ENCODE measurements around the gene SH3BP5.

The SH3BP5 gene

GRCh38 chr3:15217841-15218267, 114.5 kb downstream of the SH3BP5 start:
- TF ChIP-seq GATA3 (IDR thresholded peaks at IDR 0.05; ENCODE audit: low read depth, low read length) (no peak), GATA2 (IDR thresholded peaks at IDR 0.05; ENCODE audit: low read depth, low read length) (no peak)

- TF ChIP-seq GATA3 (IDR thresholded peaks at IDR 0.05; ENCODE audit: low read depth, low read length) (no peak), GATA2 (IDR thresholded peaks at IDR 0.05; ENCODE audit: low read depth, low read length) (no peak)
Observed at GRCh38 chr3:15217011-15217671, 115.2 kb downstream of the SH3BP5 start.

GRCh38 chr3:15216501-15216900, 115.9 kb downstream of the SH3BP5 start:
- TF ChIP-seq GATA2 (IDR thresholded peaks at IDR 0.05; ENCODE audit: low read depth, low read length) (no peak), GATA3 (IDR thresholded peaks at IDR 0.05; ENCODE audit: low read depth, low read length) (no peak)

- TF ChIP-seq GATA3 (IDR thresholded peaks at IDR 0.05; ENCODE audit: low read depth, low read length) (no peak), GATA2 (IDR thresholded peaks at IDR 0.05; ENCODE audit: low read depth, low read length) (no peak)
Observed at GRCh38 chr3:15215996-15216395, 116.4 kb downstream of the SH3BP5 start.

- TF ChIP-seq GATA3 (IDR thresholded peaks at IDR 0.05; ENCODE audit: low read depth, low read length) (no peak), GATA2 (IDR thresholded peaks at IDR 0.05; ENCODE audit: low read depth, low read length) (no peak)
Observed at GRCh38 chr3:15214758-15215157, 117.6 kb downstream of the SH3BP5 start.

- TF ChIP-seq GATA2 (IDR thresholded peaks at IDR 0.05; ENCODE audit: low read depth, low read length) (no peak), GATA3 (IDR thresholded peaks at IDR 0.05; ENCODE audit: low read depth, low read length) (no peak)
Observed at GRCh38 chr3:15211937-15212336, 120.4 kb downstream of the SH3BP5 start.

- no peak for TF ChIP-seq GATA2 (IDR thresholded peaks at IDR 0.05; ENCODE audit: low read depth, low read length)
- no peak for TF ChIP-seq GATA3 (IDR thresholded peaks at IDR 0.05; ENCODE audit: low read depth, low read length)
Observed at GRCh38 chr3:15207836-15208504, 124.4 kb downstream of the SH3BP5 start.

GRCh38 chr3:15206662-15207576, 125.5 kb downstream of the SH3BP5 start:
- no peak for TF ChIP-seq GATA2 (IDR thresholded peaks at IDR 0.05; ENCODE audit: low read depth, low read length)
- no peak for TF ChIP-seq GATA3 (IDR thresholded peaks at IDR 0.05; ENCODE audit: low read depth, low read length)

- no peak for TF ChIP-seq GATA3 (IDR thresholded peaks at IDR 0.05; ENCODE audit: low read depth, low read length)
- peak; percentile 10; the same call in 1 of the 2 replicates for TF ChIP-seq GATA2 (IDR thresholded peaks at IDR 0.05; ENCODE audit: low read depth, low read length)
Observed at GRCh38 chr3:15205934-15206661, 126.3 kb downstream of the SH3BP5 start, which contains the start of gene CAPN7. CAPN7 (plus strand) TSS chr3:15206246; CDS start chr3:15206496, 250 bp downstream.

- TF ChIP-seq GATA3 (IDR thresholded peaks at IDR 0.05; ENCODE audit: low read depth, low read length), result no peak
- TF ChIP-seq GATA2 (IDR thresholded peaks at IDR 0.05; ENCODE audit: low read depth, low read length), result no peak
Observed at GRCh38 chr3:15205482-15205933, 126.9 kb downstream of the SH3BP5 start.

Data from SH-SY5Y (cell line).